ENCODE measurements around the gene SORBS2. TPM values are rescaled to one million over a fixed set of nuclear protein-coding genes. Genes with fewer than 3 reads are reported as not detected.
"Not testable (repeated sequence)": the region's sequence is repeated elsewhere in the genome, so short reads cannot be mapped to it uniquely, and the experiment has no call there.

The SORBS2 gene
- total and polyA plus RNA-seq, 9 donors, result 17.4 to 204 (median 32.7) TPM

DNA sequence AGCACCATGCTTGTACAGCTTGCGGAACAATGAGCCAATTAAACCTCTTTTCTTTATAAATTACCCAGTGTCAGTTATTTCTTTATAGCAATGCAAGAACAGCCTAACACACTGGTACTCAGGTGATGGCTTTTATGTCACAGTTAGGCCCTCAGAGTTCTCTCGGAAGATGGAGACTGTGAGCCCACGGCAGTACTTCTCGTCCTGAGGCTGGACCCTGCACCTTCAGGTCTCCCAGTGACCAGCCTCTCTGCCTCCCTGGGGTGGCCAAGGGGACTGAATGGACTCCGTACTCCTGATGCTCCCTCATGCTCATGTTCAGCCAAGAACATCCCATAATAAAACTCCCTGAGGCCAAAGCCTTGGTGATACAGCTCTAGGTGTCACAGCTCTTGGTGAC lies 251.7 kb downstream of the SORBS2 start:
- no peak overlapping the region for H3K4me3 ChIP-seq
- no peaks in the 10 kb centered on the region for H3K4me1 ChIP-seq (ENCODE audit: insufficient read depth)
- H3K27ac ChIP-seq, result no peak overlapping the region
- no peaks in the 10 kb centered on the region for H3K36me3 ChIP-seq
- no peak for TF ChIP-seq EP300 (IDR thresholded peaks at IDR 0.05)
- TF ChIP-seq CTCF (IDR thresholded peaks at IDR 0.05), result no peak
- TF ChIP-seq POLR2A (IDR thresholded peaks at IDR 0.05), result no peak
- H3K27me3 ChIP-seq, result no peaks in the 10 kb centered on the region
- 93 to 99% (median 96%) methylated on average over 5 of the region's 5 CpGs for WGBS, 3 donors
- intact Hi-C loops (cut with DNase I), result no loop called here
- no peaks in the 10 kb centered on the region for H3K9me3 ChIP-seq
- DNase-seq, result no peak

DNA sequence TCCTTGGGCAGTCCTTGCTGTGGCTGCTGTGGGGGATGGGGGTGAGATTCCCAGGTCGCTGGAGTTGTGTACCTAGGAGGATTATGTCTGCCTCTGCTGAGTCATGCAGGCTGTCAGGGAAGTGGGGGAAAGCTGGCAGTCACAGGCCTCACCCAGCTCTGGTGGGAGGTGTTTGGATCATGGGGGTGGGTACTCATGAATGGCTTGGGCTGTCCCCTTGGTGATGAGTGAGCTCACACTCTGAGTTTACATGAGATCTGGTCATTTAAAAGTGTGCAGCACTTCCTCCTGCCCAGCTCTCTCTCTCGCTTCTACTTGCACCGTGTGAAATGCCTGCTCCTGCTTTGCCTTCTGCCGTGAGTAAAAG lies 252.1 kb downstream of the SORBS2 start:
- 64 to 77% (median 71%) methylated on average over 4 of the region's 4 CpGs for WGBS, 3 donors
- H3K4me1 ChIP-seq (ENCODE audit: insufficient read depth), result peaks cover under 1% of the 10 kb centered on the region
- intact Hi-C loops (cut with DNase I), result no loop called here
- H3K9me3 ChIP-seq, result no peaks in the 10 kb centered on the region
- DNase-seq, result no peak
- H3K27me3 ChIP-seq, result no peaks in the 10 kb centered on the region
- H3K4me3 ChIP-seq, result no peak overlapping the region
- H3K27ac ChIP-seq, result no peak overlapping the region
- TF ChIP-seq CTCF (IDR thresholded peaks at IDR 0.05) (no peak), POLR2A (IDR thresholded peaks at IDR 0.05) (no peak), EP300 (IDR thresholded peaks at IDR 0.05) (no peak)
- H3K36me3 ChIP-seq, result no peaks in the 10 kb centered on the region

- DNase-seq; H3K4me3 ChIP-seq; H3K27ac ChIP-seq; H3K4me1 ChIP-seq (ENCODE audit: insufficient read depth); H3K36me3 ChIP-seq; intact Hi-C loops (cut with DNase I); H3K9me3 ChIP-seq; H3K27me3 ChIP-seq: not testable (repeated sequence)
- WGBS, 3 donors, result 76 to 90% (median 79%) methylated on average over 8 of the region's 8 CpGs
Measured at GRCh38 chr4:185559251-185559914, 252.6 kb downstream of the SORBS2 start.

- 12 to 15% (median 14%) methylated on average over 4 of the region's 4 CpGs for WGBS, 3 donors
- intact Hi-C loops (cut with DNase I), result no loop called here
- no peak for TF ChIP-seq POLR2A (IDR thresholded peaks at IDR 0.05)
- no peak for TF ChIP-seq EP300 (IDR thresholded peaks at IDR 0.05)
- no peak for TF ChIP-seq CTCF (IDR thresholded peaks at IDR 0.05)
- Histone ChIP-seq H3K4me3 (no peak overlapping the region), H3K36me3 (no peaks in the 10 kb centered on the region), H3K27ac (no peak overlapping the region), H3K27me3 (no peaks in the 10 kb centered on the region), H3K9me3 (no peaks in the 10 kb centered on the region), H3K4me1 (ENCODE audit: insufficient read depth) (peaks cover 6% of the 10 kb centered on the region)
- DNase-seq, result no peak
Measured at GRCh38 chr4:185554365-185555126, 257.4 kb downstream of the SORBS2 start.

- TF ChIP-seq EP300 (IDR thresholded peaks at IDR 0.05) (no peak), CTCF (IDR thresholded peaks at IDR 0.05) (no peak), POLR2A (IDR thresholded peaks at IDR 0.05) (no peak)
- no peaks in the 10 kb centered on the region for H3K9me3 ChIP-seq
- DNase-seq, result no peak
- WGBS, 3 donors, result 88 to 90% (median 89%) methylated on average over 2 of the region's 2 CpGs
- no peak overlapping the region for H3K27ac ChIP-seq
- intact Hi-C loops (cut with DNase I), result no loop called here
- H3K4me1 ChIP-seq (ENCODE audit: insufficient read depth), result peaks cover 6% of the 10 kb centered on the region
- no peaks in the 10 kb centered on the region for H3K36me3 ChIP-seq
- no peaks in the 10 kb centered on the region for H3K27me3 ChIP-seq
- H3K4me3 ChIP-seq, result no peak overlapping the region
Measured at GRCh38 chr4:185552254-185552653, 259.7 kb downstream of the SORBS2 start.
